Spleen (tissue), 7 donors: ENCODE results near the gene OPRL1.
A peak's percentile ranks its signal among the peaks of the same experiment; 100 is the strongest.

ENCODE experiments used
- POLR2A ChIP-seq, 3 donors: fragments of 450-650 bp; IDR thresholded peaks; one replicate each; pipeline ENCODE4 v1.5.1; 2017; ENCODE audit warnings: antibody characterized with exemption in 3 of 3, mild to moderate bottlenecking in 1 of 3
- POLR2AphosphoS5 ChIP-seq, 3 donors: sonication (generic); formaldehyde crosslinking; IDR thresholded peaks; one replicate each; pipeline ENCODE4 v1.5.1; 2017; ENCODE audit warnings: antibody characterized with exemption in 3 of 3
- TF ChIP-seq, protein P1 (sequence below), 11 experiments: fragments of 200-600 bp in 7 of 11; fragments of 450-650 bp in 4 of 11; sonication (generic) in 4 of 11; IDR thresholded peaks in 8 of 11; conservative IDR thresholded peaks in 3 of 11; 1 replicate in 7 of 11; 2 replicates in 4 of 11; pipeline versions ENCODE4 v1.4.0 to v1.8.0; 2016 to 2021; ENCODE audit warnings: antibody characterized with exemption in 11 of 11, inconsistent platforms in 4 of 11, mild to moderate bottlenecking in 1 of 11
- donor health status: DM: no; HTN: no; CAD: no; lungs with moderate emphysema.
- donor health status: DM: no; HTN: no; CAD: no.
- donor health status: DM: no; HTN: no; CAD: no.

DNA sequence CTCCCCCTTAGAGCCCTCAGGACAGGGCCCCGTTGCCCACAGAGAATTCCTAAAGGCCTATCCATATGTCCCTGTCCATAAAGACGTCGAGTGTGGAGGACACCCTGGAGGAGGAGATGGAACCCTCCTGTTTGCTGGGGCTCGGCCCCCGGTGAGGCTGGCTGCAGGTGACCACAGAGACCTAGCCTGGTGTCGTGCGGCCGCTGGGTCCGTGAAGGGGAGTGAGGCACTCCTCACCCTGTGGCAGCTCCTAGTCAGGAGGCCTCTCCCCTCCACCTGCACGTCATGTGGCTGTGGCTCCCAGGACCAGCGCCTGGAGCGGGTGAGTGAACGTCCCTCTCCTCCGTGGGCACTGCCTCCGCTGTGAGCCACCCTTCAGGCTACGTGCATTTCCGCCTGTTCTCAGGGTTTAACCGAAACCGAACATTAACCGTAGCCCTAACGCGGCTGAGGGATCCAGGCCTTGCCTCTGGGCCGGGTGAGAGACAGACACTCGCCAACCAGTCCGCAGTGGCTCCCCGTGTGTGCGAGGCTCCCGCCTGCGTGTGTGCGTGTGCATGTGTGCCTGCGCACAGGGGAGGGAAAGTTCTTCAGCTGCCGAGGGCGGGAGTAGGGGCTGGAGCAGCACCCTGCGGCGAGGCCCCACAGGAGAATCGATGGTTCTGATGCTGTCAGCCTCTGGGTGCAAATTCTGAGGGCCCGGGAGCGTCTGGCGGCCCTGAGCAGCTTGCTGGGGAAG lies 22.8 kb upstream of the OPRL1 start:
- TF ChIP-seq POLR2AphosphoS5 (IDR thresholded peaks at IDR 0.05) (peak in 2 of 3 donors; percentile 50 to 51), POLR2A (IDR thresholded peaks at IDR 0.05) (no peak)
- TF ChIP-seq, protein P1, sequence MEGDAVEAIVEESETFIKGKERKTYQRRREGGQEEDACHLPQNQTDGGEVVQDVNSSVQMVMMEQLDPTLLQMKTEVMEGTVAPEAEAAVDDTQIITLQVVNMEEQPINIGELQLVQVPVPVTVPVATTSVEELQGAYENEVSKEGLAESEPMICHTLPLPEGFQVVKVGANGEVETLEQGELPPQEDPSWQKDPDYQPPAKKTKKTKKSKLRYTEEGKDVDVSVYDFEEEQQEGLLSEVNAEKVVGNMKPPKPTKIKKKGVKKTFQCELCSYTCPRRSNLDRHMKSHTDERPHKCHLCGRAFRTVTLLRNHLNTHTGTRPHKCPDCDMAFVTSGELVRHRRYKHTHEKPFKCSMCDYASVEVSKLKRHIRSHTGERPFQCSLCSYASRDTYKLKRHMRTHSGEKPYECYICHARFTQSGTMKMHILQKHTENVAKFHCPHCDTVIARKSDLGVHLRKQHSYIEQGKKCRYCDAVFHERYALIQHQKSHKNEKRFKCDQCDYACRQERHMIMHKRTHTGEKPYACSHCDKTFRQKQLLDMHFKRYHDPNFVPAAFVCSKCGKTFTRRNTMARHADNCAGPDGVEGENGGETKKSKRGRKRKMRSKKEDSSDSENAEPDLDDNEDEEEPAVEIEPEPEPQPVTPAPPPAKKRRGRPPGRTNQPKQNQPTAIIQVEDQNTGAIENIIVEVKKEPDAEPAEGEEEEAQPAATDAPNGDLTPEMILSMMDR (IDR thresholded peaks at IDR 0.05 in 8 of 11, conservative IDR thresholded peaks at IDR 0.05 in 3 of 11) = no peak
